Daoy (cell line): Measurements from ENCODE around the gene PRKG1. TPM values are rescaled to one million over a fixed set of nuclear protein-coding genes. Genes with fewer than 3 reads are reported as not detected.
A peak's percentile ranks its signal among the peaks of the same experiment; 100 is the strongest.

Experiments
- DNase-seq: peaks from one replicate; pipeline ENCODE4 v3.0.0-alpha.2; 2015; ENCODE audit warnings: low read depth
- total RNA-seq: library from RNA; depleted of rRNA; stranded (reverse); fragments of >200 nt; shearing (Covaris generic); gene quantifications from 2 replicates; pipeline ENCODE4 v1.2.3, GENCODE V29; 2014

PRKG1 gene
- total RNA-seq, 1 experiment from 2014 or later, result 1.5 TPM

DNA sequence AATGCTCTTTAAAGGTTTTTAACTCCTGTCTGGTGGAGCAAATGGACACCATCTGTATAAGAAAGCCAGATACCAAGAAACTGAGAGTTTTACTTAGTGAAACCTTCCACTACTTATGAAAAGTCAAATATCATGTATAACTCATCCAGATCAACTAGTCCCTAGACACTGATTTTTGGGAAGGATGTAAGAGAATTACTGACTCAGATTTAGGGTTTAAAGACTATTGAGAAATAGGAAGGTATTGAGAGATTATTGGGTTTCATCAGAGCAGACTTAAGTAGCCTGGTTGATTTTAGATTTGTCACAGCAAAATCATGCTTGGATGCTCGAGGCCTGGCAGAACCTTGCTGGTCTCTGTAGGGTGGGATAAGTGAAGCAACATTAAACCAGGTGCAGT is 622.0 kb downstream of the PRKG1 start:
- DNase-seq, result no peak

DNA sequence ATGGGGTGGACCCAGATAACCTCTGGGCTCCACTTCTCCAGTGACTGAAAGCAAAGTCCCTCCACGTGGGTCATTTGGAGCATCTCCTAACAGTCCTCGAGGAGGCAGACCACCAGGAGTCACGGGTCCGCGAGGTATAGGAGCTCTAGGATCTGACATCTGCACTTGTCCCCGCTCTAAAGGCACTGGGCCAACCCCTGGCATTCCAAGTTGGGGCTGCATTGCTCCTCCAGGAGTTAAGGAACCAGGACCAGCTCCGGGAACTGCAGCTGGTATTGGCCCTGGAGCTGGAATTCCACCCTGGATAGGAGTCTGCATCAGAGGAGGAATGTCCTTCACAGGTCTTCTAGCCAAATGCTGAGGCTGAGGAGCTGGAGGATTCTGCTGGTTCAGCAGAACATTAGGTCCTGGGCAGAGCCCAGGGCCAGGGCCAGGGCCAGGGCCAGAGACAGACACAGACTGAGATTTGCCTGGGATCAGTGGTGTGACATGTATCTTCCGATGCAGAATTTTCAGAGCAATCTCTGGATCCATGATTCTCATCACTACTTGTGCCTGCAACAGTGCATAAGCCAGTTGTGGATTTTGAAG is 624.3 kb downstream of the PRKG1 start:
- DNase-seq, result no peak

DNA sequence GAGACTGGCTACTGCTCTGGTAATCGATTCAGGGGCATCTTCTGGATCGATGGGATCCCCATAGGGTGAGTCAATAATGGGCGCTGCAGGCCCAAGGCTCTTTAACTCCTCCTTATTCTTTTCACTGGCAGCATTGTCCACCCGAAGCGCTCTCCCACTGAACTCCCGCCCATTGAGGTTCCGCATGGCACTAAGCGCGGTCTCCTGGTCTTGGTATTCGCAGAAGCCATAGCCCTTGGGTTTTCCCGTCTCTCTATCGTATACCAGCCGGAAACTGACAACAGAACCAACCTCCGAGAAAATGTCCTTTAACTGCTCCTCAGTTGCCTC is 624.8 kb downstream of the PRKG1 start:
- no peak for DNase-seq

DNA sequence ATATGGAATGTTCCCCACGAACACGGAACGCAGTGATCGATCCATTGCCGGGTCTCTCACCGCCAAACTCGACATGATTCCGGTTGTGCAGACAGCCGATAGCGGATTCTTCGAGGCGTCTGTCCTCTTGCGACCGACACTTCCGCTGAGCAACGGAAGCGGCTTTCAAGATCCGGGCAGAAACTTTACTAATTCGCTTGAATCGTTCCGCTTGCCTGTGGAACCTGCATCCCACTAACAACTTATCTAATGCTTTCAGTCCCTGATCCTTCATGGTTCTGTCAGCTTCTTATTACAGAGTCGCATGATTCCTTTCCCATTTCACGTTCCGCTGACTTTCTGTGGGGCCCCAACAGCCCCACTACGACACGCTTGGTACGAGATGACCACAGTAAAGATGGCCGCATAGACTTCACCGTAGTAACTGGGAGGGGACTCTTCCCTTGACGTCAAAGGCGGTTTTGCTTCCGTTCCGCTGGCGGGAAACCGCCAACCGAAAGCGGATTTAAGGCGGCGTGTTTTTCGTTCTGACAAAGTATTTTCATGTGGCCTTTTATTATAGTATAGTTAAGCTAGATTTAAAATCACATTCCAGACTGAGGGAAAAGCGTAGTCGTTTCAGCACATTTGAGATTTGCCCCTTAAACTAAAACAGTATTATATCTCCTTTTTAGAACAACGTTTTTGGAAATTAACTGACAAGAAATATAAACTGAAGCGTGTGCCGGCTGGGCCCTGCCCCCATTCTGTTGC is 625.4 kb downstream of the PRKG1 start, which contains the start of gene CSTF2T:
Gene CSTF2T, minus strand, starts transcription at position 121 of the 753 bp plus-strand sequence. Its CDS starts 46 bp downstream, at position 75.
- DNase-seq, result peak; percentile 90

DNA sequence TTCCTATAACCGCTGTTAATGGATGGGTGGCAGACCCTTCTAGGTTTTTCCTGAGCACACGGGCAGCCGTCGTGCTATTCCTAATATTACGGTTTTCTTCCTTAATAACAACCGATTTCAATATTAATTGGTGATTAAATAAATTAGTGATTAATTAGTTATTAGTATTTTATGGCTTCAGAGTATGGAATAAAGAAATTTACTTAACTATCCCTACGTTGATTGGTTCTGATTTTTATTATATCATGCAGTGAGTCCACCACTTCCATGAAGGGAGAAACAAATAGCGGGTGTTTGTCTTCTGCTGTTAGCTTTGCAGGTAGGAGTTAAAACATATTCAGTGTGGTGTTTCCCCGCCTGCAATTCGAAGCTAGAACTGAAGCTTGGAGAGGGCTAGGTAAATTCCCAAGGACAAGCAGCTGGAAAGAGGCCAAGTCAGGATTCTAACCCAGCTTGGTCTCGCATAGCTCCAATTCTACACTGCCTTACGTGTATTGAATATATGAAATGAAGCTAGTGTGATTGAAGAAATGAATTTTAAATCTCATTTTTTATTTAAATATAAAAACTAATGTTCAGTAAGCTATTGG is 626.0 kb downstream of the PRKG1 start:
- peak; percentile 17 for DNase-seq

DNA sequence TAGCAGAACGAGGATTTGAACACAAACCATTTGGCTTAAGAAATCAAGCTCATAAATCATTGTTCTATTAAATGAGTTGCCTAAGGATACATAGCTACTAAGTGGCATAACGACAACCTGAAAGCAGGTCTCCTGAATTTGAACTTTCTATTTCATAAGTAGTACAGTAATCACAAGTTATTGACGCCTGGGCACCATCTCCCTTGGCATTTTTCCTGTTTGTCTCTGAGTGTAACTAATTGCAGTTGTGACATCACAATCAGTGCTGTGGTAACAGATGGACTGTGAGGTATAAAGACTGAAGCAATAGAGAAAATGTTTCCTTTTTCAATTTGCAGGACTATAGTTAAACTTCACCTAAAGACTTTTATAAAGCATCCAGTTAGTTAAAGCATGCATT is 631.5 kb downstream of the PRKG1 start:
- no peak for DNase-seq

DNA sequence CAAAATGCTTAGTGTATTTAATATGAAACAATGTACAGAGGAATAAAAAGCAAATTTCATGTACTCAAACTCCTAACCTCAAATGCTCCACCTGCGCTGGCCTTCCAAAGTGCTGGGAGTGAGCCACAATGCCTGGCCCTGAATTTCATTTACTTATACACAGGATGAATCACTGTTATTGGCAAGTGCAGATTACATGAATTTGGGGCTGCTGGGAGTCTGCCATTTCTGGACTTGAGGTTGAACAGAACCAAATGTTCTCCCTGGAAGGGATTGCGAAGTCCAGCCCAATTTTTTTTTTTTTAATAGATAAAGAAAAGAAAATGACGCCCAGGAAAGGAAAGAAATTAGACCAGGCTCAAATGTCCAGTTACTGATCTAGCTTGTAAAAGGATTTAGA is 631.9 kb downstream of the PRKG1 start:
- no peak for DNase-seq

DNA sequence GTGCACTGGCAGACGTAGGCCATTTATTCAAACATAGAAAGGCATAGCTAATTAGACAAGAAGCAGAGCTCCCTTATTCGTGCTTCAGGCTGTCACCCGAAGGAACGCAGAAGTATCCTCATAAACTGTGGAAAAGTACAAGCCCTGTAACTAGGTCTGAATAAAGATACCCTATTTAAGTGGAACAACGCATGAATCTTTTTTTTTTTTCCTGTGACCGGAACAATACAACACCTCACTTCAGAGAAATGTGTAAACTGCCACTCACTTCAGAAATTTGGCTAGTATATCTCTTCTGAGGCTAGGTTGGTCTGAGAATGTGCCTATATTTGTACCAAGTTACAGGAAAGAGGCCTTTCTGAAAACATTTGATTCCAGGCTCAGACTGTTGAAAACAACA is 633.1 kb downstream of the PRKG1 start:
- DNase-seq, result no peak

DNA sequence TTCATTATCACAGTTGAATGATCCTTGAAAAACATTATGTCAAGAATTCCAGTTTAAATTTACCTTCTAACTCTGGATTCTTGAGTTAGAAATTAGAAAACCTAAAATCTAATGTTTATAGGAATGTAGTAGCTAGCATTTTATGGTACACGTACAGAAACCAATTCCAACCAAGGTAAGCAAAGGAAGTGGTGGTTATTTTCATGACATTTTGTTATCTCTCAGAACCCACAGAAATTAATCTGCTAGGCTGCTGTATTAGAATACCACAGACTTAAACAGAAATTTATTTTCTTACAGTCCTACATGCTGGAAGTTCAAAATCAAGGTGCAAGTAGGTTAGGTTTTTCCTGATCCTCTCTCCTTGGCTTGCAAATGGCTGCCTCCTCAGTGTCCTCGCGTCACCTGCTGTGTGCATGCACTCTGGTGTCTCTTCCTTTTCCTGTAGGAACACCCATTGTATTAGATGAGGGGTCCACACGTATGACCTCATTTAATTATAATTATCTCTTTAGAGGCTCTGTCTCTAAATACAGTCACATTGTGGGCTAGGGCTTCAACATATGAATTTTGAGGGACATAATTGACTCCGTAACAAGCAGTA is 633.6 kb downstream of the PRKG1 start:
- DNase-seq, result no peak

DNA sequence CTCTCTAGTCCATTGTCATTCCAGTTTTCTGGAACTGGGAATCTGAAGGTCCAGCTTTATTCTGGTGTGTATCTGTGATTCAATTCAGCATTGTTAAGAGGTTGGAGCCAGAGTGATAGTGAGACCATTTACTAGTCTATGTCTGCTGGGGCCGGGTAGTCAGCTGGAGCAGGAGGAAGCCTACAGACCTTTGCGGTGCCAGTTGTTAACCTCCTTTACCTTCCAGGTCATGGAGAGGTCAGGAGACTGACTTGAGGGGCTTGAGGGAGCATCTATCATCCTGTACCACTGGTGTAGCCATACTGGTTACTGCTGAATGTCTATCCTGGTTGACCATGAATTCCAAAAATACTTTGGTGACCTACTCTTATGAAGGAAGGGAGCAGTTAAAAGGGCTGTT is 634.3 kb downstream of the PRKG1 start:
- DNase-seq, result no peak

DNA sequence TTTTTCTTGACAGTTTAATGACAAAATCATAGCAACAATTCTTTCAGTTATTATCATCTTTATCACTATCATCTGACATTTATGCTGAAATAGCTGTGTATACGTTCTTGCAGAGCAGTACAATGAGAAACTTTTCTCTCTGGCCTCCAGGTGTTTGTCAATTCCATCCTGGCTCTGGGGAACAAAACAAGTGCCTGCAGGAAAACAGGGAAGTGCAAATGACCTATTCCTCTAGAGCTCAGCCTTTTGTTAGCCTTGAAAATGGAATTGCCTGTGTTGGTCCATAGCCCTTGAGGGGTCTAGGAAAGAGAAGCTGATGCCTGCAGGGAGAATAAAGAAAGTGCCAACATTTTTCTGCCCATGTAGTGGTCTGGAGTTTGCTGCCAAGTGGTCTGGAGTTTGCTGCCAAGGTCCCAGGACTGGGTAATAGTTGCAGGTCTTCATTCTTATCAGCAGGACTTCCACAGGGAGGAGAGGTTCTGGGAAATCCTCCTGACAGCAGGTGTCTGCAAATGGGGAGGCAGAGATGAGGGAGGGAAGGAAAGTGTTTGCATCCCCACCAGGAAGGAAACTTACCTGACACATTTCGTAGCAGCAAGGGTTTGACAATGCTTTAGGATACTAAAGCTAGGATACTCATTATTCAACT is 635.2 kb downstream of the PRKG1 start:
- DNase-seq, result no peak

DNA sequence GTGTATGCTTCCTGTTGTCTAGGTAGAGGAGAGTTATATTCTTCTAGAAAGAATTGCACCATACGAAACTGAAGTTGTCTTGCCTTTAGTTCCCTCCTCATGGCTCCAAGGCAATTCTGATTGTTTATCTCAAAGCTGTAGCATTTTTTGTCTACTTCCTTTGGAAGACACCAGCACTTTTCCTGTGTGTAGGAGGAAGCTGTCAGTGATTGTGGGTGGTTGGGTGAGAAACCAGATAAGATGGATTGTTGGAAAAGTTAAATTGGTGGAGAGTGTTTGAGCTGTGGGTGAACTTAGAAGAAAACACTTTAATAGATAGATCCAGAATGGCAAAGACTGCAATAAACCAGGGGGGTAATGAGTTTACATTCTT is 637.2 kb downstream of the PRKG1 start:
- DNase-seq, result no peak

DNA sequence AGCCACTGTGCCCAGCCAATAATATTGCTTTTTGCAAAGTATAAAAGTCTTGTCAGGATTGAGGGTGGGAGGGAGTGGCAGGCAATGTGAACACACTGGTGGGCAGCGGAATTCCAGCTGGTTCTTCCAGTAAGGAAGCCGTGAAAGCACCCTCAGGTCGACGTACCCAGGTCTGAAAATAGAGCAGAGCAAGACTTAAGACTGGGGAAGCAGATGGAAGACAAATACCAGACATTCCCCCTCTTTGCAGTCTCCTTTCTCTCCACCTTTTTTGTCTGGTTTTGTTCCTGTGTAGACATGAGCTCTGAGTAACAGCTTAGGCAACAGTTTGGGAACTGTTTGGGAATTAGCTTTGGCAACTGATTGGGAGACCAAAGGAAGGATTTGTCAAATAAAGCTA is 642.7 kb downstream of the PRKG1 start:
- no peak for DNase-seq

DNA sequence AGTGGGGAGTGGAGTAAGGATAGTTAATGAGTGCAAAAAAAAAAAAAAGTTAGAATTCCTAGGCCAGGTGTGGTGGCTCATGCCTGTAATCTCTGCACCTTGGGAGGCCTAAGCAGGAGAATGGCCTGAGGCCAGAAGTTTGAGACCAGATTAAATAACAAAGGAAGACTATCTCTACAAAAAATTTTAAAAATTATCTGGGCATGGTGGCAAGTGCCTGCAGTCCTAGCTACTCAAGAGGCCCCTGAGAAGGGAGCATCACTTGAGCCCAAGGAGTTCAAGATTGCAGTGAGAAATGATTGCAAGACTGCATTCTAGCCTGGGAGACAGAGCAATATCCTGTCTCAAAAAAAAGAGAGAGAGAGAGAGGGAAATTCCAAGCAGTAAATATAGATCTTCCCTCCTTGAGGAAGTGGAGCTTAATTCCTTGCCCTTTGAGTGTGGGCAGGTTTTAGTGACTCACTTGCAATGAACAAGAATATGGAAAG is 644.6 kb downstream of the PRKG1 start:
- peak; percentile 32 for DNase-seq

DNA sequence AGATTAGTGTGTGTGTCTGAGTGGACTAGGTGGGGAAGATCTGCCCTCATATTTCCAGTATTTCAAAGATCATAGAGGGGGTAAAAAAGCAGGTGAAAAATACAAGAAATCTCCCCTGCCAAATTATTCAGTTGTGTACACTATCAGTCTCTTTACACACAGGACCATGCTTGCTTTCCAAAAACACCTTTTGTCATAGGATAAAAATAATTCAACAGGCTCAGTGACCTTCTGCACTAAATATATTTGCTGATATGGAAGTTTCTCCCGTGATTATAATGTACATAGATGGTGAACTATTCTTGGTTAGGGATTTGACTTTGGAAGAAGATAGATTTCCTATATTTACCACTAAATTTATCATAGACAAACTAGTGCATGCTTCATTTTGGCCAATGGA is 649.8 kb downstream of the PRKG1 start:
- DNase-seq, result no peak

DNA sequence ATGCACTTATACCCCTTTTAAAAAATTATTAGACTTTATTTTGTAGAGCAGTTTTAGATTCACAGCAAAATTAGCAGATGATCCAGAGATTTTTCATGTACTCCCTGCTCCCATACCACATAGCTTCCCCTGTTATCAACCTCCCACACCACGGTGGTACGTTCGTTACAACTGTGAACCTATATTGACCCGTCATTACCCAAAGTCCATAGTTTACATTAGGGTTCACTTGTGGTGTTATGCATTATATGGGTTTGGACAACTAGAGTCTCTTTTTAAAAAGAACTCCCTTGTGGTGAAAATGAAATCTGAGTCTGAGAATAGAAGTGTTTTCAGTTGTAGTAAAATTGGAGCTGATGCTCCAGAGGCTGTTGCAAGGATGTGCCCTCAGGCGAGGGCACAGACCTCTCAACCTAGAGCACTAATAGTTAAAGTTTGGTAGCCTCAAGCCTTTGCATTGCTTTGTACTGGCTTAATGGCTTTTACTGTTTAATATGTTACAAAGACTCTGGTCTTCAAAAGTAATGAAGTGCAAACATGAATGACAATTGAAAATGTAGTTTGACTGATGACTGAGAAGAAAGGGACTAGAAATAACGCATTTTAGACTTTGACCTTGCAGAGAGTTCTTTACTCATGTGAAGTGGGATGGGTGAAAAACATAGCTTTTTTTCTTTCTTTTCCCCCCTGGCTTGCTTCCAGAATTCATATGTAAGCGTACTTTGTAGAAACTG is 655.7 kb downstream of the PRKG1 start:
- no peak for DNase-seq

DNA sequence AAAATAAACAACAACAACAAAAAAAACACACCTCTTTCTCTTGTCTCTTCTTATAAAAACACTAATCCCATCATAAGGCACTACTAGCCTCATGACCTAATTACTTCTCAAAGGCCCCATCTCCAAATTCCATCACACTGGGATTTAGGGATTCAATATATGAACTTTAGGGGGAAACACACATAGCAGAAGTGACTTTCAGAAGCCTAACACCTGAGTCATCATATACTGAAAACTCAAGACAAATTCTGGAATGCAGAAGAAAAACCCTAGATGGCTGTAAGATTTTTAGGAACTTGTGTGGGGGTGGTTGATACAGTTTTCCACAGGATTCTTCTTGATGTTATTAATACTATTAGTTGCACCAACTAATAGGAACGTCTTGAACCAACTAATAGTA is 658.8 kb downstream of the PRKG1 start:
- no peak for DNase-seq

DNA sequence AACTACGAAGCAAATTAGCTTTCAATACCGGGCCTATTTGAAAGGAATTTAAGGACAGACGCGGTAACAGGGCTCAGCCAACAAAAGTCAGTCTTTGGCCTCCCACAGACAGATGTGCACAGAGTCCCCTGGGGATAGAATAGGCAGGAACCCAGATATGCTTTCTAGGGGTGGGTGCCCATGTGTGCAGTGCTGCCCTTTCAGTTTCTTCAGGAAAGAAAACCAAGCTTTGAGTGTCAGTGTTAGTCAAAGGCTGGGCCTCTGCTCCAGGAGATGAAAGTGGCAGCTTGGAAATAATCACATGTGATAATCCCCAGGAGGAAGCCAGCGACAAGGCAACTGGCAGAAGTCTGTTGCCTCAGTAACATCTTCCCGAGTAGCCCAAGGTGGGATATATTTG is 668.9 kb downstream of the PRKG1 start:
- DNase-seq, result no peak

DNA sequence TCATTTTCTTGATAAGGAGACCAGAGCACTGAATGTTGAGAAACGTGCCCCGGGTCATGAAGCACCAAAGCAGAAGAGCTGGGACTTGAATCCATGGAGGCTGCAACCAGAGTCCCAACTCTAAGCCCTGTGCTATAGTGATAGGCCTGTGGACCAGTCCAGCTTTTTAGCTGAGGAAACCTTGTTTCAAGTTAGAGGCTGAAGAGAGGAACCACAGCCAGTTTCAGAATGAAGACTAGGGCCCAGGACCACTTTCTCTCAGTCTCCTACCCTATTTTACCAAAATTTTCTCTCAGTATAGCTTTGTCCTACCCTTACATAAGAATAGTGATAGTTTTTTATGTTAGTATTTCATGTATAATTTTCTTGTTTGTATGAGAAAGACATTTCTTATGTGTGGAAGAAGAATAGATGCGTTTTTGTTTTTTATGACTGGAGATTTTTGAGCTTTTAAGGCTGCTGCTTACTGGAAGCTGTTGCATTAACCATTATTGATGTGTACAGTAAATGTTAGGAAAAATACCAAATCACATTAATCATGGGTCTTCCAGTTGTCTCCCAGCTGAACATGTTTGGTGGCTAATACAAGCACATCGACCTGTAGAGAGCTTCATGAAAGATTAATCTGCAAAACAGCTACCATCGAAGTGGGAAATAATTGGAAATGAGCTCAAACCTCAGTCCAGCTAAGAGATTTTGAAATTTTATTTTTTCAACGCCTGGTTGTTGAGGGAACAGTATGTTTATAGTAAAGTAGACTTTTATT is 670.1 kb downstream of the PRKG1 start:
- no peak for DNase-seq

DNA sequence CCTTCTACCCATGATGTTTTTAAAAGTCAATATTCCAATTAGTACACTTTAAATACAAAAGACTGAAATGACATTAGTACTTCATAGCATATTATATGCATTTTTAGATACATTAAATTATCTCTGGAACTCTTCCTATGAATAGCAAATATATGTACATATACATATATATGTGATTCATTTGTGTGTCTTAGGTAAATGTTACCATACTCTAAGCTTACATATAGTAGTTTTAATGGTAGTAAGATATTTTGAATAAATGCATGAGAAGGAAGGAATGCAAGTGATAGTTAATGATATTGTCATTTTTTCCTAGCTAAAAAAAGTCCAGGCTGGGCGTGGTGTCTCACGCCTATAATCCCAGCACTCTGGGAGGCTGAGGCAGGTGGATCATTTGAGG is 671.1 kb downstream of the PRKG1 start:
- DNase-seq, result no peak

DNA sequence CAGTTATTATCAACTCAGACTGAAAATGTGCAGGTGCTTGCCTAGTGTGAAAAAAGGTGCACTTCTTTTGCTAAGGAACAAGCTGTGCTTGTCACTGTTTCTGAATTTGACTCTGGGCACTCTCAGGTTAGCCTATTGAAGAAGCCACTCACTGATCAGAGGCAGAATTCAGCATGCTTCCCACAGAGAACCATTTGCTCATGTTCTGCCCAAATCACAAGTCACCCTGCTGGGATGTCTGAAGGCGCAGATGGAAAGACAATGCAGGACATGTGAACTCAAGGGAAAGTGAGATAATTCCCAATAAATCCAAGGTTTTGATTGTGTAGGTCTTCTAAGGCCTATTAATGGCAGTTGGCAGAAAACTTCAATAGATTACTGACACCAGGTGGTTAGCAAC is 672.9 kb downstream of the PRKG1 start:
- no peak for DNase-seq
